ENCODE data around the gene PCSK5.

- TF ChIP-seq POLR2A (IDR thresholded peaks at IDR 0.05) (no peak), POLR2AphosphoS5 (IDR thresholded peaks at IDR 0.05) (no peak), EP300 (IDR thresholded peaks at IDR 0.05) (no peak)
- TF ChIP-seq, protein P1, sequence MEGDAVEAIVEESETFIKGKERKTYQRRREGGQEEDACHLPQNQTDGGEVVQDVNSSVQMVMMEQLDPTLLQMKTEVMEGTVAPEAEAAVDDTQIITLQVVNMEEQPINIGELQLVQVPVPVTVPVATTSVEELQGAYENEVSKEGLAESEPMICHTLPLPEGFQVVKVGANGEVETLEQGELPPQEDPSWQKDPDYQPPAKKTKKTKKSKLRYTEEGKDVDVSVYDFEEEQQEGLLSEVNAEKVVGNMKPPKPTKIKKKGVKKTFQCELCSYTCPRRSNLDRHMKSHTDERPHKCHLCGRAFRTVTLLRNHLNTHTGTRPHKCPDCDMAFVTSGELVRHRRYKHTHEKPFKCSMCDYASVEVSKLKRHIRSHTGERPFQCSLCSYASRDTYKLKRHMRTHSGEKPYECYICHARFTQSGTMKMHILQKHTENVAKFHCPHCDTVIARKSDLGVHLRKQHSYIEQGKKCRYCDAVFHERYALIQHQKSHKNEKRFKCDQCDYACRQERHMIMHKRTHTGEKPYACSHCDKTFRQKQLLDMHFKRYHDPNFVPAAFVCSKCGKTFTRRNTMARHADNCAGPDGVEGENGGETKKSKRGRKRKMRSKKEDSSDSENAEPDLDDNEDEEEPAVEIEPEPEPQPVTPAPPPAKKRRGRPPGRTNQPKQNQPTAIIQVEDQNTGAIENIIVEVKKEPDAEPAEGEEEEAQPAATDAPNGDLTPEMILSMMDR (IDR thresholded peaks at IDR 0.05) = no peak
Measured at GRCh38 chr9:75907329-75907728, 16.9 kb downstream of the PCSK5 start.

All from stomach (tissue), 4 donors.